Suprapubic skin (tissue), 4 donors: ENCODE data around the gene SLC25A42. TPM values are rescaled to one million over a fixed set of nuclear protein-coding genes. Genes with fewer than 3 reads are reported as not detected.

Experiments used
- DNase-seq, 2 donors: peaks; one replicate each; pipeline ENCODE4 v3.0.0-alpha.2; 2019; ENCODE audit warnings: low spot score in 2 of 2
- H3K27ac ChIP-seq: fragments of 200-600 bp; sonication (generic); one replicate; pipeline ENCODE4 v1.5.1; 2019
- H3K27me3 ChIP-seq: fragments of 200-600 bp; sonication (generic); one replicate; pipeline ENCODE4 v1.5.1; 2019
- H3K36me3 ChIP-seq: fragments of 200-600 bp; sonication (generic); one replicate; pipeline ENCODE4 v1.5.1; 2019
- H3K4me1 ChIP-seq: fragments of 200-600 bp; sonication (generic); one replicate; pipeline ENCODE4 v1.5.1; 2019
- H3K4me3 ChIP-seq: fragments of 200-600 bp; sonication (generic); one replicate; pipeline ENCODE4 v1.5.1; 2019; ENCODE audit warnings: mild to moderate bottlenecking
- H3K9me3 ChIP-seq: fragments of 200-600 bp; sonication (generic); one replicate; pipeline ENCODE4 v1.5.1; 2019
- CTCF ChIP-seq, 2 donors: fragments of 200-600 bp in 1 of 2; fragments of 450-650 bp in 1 of 2; sonication (generic) in 1 of 2; IDR thresholded peaks; one replicate each; pipeline ENCODE4 v1.5.1; 2016 to 2019; ENCODE audit warnings: antibody characterized with exemption in 2 of 2, mild to moderate bottlenecking in 1 of 2, moderate library complexity in 1 of 2
- EP300 ChIP-seq: sonication (generic); formaldehyde crosslinking; IDR thresholded peaks from one replicate; pipeline ENCODE4 v1.6.1; 2017; ENCODE audit warnings: antibody characterized with exemption
- POLR2A ChIP-seq, 2 donors: fragments of 450-650 bp; IDR thresholded peaks; one replicate each; pipeline ENCODE4 v1.6.1; 2017; ENCODE audit warnings: antibody characterized with exemption in 2 of 2, mild to moderate bottlenecking in 2 of 2, moderate library complexity in 2 of 2
- POLR2AphosphoS5 ChIP-seq, 3 donors: sonication (generic); formaldehyde crosslinking; IDR thresholded peaks; one replicate each; pipeline ENCODE4 v1.6.1; 2017; ENCODE audit warnings: antibody characterized with exemption in 3 of 3
- WGBS: methylation state at CpG from one replicate; pipeline ENCODE4 v1.1.5; 2018; 5-methylcytosine and 5-hydroxymethylcytosine counted together
- total RNA-seq, 4 donors: library from RNA; depleted of rRNA; stranded (reverse); fragments of >200 nt; gene quantifications; one replicate each; pipeline ENCODE4 v1.1.0, GENCODE V29; 2016

The SLC25A42 gene
- total RNA-seq, 4 donors from 2014 or later: 4.9 to 14.6 (median 10.6) TPM

DNA sequence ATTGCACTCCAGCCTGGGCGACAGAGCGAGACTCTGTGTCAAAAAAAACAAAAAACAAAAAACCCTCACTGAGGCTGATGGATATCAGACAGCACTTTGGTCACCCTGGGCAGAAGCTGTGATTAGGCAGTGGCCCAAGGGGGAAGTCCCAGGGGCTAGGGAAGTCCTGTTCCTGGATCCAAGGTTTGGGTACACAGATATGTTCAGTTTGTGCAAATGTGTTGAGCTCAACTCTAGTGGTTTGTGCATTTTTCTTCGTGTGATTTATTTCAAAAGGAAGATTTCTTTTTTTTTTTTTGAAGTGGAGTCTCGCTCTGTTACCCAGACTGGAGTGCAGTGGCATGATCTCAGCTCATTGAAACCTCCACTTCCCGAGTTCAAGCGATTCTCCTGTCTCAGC lies 94.0 kb downstream of the SLC25A42 start:
- Histone ChIP-seq H3K4me1 (no peaks in the 10 kb centered on the region), H3K36me3 (no peaks in the 10 kb centered on the region), H3K9me3 (no peaks in the 10 kb centered on the region), H3K4me3 (no peak overlapping the region), H3K27me3 (no peaks in the 10 kb centered on the region), H3K27ac (no peak overlapping the region)
- WGBS: 83% methylated on average over 6 of the region's 6 CpGs
- no peak for DNase-seq
- TF ChIP-seq POLR2AphosphoS5 (IDR thresholded peaks at IDR 0.05): no peak
- no peak for TF ChIP-seq EP300
- TF ChIP-seq POLR2A (IDR thresholded peaks at IDR 0.05): no peak
- TF ChIP-seq CTCF (IDR thresholded peaks at IDR 0.05): no peak

DNA sequence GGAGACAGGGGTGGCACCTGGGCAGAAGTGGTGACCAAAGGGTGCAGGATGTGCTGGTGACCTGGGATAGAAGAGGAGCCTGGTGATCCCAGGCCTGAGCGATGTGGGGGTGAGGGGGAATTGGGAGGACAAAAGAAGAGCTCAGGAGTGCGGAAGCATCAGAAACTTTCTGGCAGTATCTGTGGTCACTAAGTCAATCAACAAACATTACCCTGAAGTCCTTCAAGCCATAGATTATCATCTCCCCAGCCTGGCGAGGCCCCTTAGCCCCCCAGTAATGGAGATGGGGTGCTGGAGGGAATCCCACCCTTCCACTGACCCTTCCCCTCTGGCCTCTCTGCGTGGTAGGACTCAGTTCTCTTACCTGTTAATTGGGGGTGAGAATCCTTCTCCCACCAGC lies 95.7 kb downstream of the SLC25A42 start:
- DNase-seq: no peak
- Histone ChIP-seq H3K4me1 (no peaks in the 10 kb centered on the region), H3K27me3 (no peaks in the 10 kb centered on the region), H3K27ac (no peak overlapping the region), H3K4me3 (no peak overlapping the region), H3K36me3 (no peaks in the 10 kb centered on the region), H3K9me3 (no peaks in the 10 kb centered on the region)
- 90% methylated on average over 4 of the region's 4 CpGs for WGBS
- TF ChIP-seq POLR2AphosphoS5 (IDR thresholded peaks at IDR 0.05) (no peak), EP300 (no peak), POLR2A (IDR thresholded peaks at IDR 0.05) (no peak), CTCF (IDR thresholded peaks at IDR 0.05) (no peak)

DNA sequence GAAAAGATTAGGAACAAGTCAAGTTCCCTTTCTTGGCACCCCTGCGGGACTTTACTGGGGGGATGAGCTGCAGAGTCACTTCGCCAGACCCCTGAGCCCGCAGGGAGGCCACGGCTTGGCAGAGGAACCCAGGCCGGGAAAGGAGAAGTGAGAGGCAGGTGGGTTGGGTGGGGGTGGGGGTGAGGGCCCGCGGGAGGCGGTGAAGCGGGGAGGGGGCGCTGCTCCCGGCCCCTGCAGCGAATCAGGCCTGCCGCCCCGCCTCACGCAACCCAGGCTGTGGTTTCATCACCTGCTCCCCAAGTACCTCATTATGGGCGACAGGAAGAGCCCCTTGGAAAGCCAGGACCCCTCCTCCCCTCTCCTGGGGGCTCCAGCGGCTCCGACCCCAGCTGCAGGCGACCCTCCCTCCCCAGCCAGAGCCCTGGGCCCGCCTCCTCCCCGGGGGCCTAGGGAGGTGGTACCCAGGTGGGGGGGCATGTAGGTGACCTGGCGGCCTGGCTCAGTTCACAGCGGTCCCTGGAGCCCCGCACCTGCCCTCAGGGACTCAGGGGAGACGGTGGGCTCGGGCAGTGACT lies 96.8 kb downstream of the SLC25A42 start:
- no peak for DNase-seq
- Histone ChIP-seq H3K4me1 (no peaks in the 10 kb centered on the region), H3K4me3 (no peak overlapping the region), H3K27ac (no peak overlapping the region), H3K36me3 (no peaks in the 10 kb centered on the region), H3K9me3 (no peaks in the 10 kb centered on the region), H3K27me3 (no peaks in the 10 kb centered on the region)
- 73% methylated on average over 15 of the region's 26 CpGs for WGBS
- no peak for TF ChIP-seq CTCF (IDR thresholded peaks at IDR 0.05)
- no peak for TF ChIP-seq POLR2A (IDR thresholded peaks at IDR 0.05)
- no peak for TF ChIP-seq POLR2AphosphoS5 (IDR thresholded peaks at IDR 0.05)
- no peak for TF ChIP-seq EP300

GRCh38 chr19:19162495-19162894 lies 98.7 kb downstream of the SLC25A42 start:
- Histone ChIP-seq H3K9me3 (no peaks in the 10 kb centered on the region), H3K27ac (no peak overlapping the region), H3K36me3 (no peaks in the 10 kb centered on the region), H3K27me3 (no peaks in the 10 kb centered on the region), H3K4me1 (no peaks in the 10 kb centered on the region), H3K4me3 (no peak overlapping the region)
- no peak for DNase-seq
- TF ChIP-seq CTCF (IDR thresholded peaks at IDR 0.05): no peak
- no peak for TF ChIP-seq POLR2AphosphoS5 (IDR thresholded peaks at IDR 0.05)
- no peak for TF ChIP-seq EP300
- no peak for TF ChIP-seq POLR2A (IDR thresholded peaks at IDR 0.05)
- 83% methylated on average over 7 of the region's 7 CpGs for WGBS

Other genes starting within 250 kb of the SLC25A42 start
- 100 to 1,000 TPM in 2 of 4 donors, 10 to 100 TPM in 2; 74.7 to 160 (median 99.2) TPM for gene UPF1, start 232.0 kb upstream of the SLC25A42 start, total RNA-seq
- gene CERS1, start 167.8 kb upstream of the SLC25A42 start, total RNA-seq: under 1 TPM in 1 of 4 donors, not detected in 3; 0.68 TPM
- 100 to 1,000 TPM; 112 to 223 (median 208) TPM for gene COPE, start 144.6 kb upstream of the SLC25A42 start, total RNA-seq
- gene DDX49, start 144.3 kb upstream of the SLC25A42 start, total RNA-seq: 10 to 100 TPM; 43.4 to 75.6 (median 58.4) TPM
- gene HOMER3, start 122.8 kb upstream of the SLC25A42 start, total RNA-seq: 10 to 100 TPM; 22.9 to 32.9 (median 27.7) TPM
- gene SUGP2, start 30.5 kb upstream of the SLC25A42 start, total RNA-seq: 10 to 100 TPM; 32.1 to 58.7 (median 38.7) TPM
- gene ARMC6, start 30.4 kb upstream of the SLC25A42 start, total RNA-seq: 10 to 100 TPM; 14.4 to 34.9 (median 26.0) TPM
- gene TMEM161A, start 74.5 kb downstream of the SLC25A42 start, total RNA-seq: 10 to 100 TPM; 23.4 to 31.8 (median 27.9) TPM
- 1 to 10 TPM in 1 of 4 donors, under 1 TPM in 2, not detected in 1; 0.68 to 1.8 (median 0.73) TPM for gene MEF2B, start 106.3 kb downstream of the SLC25A42 start, total RNA-seq
- gene BORCS8, start 128.2 kb downstream of the SLC25A42 start, total RNA-seq: 10 to 100 TPM in 3 of 4 donors, 1 to 10 TPM in 1; 6.9 to 33.9 (median 17.9) TPM
- gene RFXANK, start 128.3 kb downstream of the SLC25A42 start, total RNA-seq: 10 to 100 TPM; 37.9 to 47.6 (median 45.7) TPM
- gene NR2C2AP, start 139.4 kb downstream of the SLC25A42 start, total RNA-seq: 10 to 100 TPM; 16.6 to 30.9 (median 24.9) TPM
- not detected for gene NCAN, start 148.0 kb downstream of the SLC25A42 start, total RNA-seq
- gene TM6SF2, start 209.3 kb downstream of the SLC25A42 start, total RNA-seq: under 1 TPM in 1 of 4 donors, not detected in 3; 0.42 TPM